Activated CD4-positive, alpha-beta T cell treated with anti-CD3 and anti-CD28 coated beads, Interleukin-2, amount 50 U/mL, for 16 hours (primary cell): ENCODE results near the gene COL28A1.

Source experiments
- DNase-seq: peaks from one replicate; pipeline ENCODE4 v3.0.0-alpha.2; 2020

The COL28A1 gene

DNA sequence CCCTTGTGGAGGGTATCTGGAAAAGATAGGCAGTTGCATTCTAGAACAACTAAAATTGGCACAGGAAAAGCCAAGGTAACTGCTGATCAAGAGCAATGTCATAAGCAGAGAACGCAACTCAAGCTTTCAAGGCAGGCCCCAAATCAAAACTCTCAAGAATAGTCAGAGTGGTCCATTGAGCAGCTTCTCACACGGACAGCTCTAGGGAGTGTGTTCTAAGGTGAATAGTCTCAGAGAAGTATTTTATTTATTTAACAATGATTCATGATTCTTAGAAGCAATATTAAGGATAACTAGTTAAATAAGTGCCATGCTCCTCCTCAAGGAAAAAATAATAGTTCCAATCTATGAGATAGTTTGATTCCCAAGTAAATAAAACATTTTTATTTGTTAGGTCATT lies 83.0 kb downstream of the COL28A1 start:
- DNase-seq = no peak

- no peak for DNase-seq
Observed at GRCh38 chr7:7452119-7452518, 83.6 kb downstream of the COL28A1 start.

DNA sequence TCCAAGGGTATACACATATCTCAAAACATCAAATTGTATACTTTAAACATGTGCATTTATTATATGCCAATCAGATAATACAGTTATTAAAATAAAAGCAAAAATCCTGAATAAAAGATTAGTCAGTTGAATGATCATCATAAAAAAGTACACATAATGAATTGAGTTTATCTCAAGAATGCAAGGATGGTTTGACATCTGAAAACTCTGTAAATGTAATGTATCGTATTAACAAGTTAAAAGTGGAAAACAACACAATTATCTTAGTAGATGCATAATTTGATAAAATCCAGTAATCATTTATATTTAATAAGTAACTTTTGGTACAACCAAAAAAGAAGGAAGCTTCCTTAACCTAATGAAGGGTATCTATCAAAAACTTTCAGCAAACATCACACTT lies 86.6 kb downstream of the COL28A1 start:
- DNase-seq = no peak

DNA sequence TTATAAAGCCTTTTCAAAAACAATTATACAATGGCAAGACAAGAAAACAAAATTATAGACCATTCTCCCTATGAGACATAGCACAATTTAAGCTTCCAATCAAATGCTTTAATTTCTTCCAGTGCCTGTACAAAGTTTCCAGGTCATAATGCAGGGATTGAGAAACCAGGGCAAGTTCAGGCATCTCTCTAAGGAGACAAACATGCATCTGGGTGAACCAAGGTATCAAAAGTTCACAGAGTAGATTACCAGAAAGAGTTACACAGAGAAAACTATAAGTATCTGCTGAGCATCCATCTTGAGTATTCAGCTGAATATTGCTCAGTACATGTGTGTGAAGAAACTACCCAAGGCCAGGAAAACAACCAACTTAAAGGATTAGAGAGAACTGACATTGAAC lies 89.1 kb downstream of the COL28A1 start:
- DNase-seq = no peak

GRCh38 chr7:7443806-7444350 lies 91.8 kb downstream of the COL28A1 start:
- no peak for DNase-seq

- no peak for DNase-seq
Observed at GRCh38 chr7:7439564-7439963, 96.1 kb downstream of the COL28A1 start.

DNA sequence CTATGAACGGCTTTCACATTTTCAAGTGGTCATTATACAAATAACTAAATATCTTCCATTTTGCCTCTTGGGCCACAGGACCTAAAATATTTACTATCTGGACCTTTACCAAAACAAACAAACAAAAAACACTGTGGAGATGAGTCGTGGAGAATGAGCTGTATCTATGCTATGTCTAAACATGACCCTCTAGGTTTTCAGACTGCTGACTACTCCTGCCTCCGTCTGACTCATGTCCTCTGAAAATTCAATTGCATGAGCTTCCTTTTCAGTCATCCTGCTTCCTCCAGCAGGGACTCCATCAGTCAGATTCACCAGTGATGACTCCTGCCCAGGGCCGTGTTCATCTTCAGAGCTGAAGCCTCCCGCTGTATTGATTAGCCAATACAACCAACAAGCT lies 96.8 kb downstream of the COL28A1 start:
- peak; percentile 1 for DNase-seq

GRCh38 chr7:7435978-7436377 lies 99.7 kb downstream of the COL28A1 start:
- no peak for DNase-seq

- no peak for DNase-seq
Observed at GRCh38 chr7:7434329-7434728, 101.3 kb downstream of the COL28A1 start.

- no peak for DNase-seq
Observed at GRCh38 chr7:7433811-7434210, 101.9 kb downstream of the COL28A1 start.

DNA sequence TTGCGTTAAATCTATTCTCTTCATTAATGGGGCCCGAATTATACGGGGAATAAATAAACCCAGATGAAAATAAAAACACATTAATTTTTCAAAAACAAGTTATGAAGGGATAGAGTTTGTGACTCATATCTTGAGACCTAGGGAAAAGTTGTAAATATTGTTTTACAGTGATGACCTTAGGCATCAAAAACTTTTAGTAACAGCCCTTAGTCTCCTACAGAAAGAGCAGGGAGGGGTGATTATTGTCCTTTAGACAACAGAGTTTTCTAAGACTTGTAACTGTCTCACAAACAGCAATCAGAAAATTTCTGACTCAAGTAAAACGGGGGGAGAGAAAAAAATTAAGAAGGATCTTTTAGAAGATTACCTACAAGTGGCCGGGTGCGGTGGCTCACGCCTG lies 102.7 kb downstream of the COL28A1 start:
- DNase-seq = no peak

DNA sequence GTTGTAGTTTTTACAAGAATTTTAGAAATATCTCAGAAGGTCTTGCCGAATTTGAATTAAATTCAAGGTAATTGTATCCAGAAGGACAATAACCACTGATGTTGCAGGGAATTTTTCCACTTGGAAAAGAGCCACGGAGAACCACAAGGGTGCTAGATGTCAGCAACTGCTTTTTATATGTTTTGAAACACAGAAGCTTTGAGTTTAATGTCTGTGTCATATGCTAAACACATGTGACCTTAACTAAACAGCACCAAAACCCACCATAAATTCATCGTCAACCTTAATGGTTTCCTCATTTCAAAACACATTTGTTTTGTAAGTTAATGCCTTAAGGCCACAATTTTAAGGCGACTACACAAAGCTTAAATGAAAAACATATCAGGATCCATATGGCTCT lies 106.9 kb downstream of the COL28A1 start:
- DNase-seq = no peak

DNA sequence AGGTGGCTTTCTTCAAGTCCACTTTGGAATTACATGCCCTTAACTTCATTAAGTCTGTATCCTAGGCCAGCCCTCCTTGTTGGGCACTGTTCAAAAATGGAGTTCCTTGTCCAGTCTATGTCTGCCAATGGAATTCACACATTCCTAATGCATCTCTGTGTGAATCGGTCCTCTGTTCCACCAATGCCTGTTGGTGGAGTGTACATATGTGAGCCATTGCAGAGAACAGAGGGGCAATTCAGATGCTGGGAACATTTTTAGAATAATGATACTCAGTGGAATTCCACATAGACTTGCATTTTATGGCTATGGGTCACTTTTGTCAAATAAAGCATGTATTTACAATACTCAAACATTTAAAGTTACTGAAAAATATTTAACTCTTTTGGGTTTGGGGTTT lies 108.3 kb downstream of the COL28A1 start:
- no peak for DNase-seq

GRCh38 chr7:7426676-7427075 lies 109.0 kb downstream of the COL28A1 start:
- no peak for DNase-seq

GRCh38 chr7:7425321-7425720 lies 110.4 kb downstream of the COL28A1 start:
- DNase-seq = no peak

- DNase-seq = peak; percentile 56
Observed at GRCh38 chr7:7424151-7424873, 111.4 kb downstream of the COL28A1 start.

- DNase-seq = no peak
Observed at GRCh38 chr7:7422641-7423040, 113.0 kb downstream of the COL28A1 start.

DNA sequence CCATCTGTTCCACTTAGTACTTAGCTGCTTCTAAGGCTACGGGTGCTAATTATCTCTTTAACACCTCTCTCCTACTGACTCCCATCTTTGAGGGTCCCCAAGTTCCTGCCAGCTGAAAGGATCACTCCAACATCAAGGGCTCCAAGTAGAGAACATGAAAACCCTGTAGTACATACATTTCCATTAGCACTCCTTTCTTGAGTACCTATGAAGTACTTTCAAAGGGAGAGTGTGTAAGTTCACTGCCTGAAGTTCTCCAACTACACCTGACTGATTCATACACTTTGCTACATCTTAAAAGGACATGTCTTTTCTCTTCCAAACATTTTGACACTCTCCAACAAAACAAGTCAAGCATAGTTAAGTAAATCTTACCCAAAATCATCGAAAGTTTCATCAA lies 113.8 kb downstream of the COL28A1 start:
- no peak for DNase-seq

GRCh38 chr7:7418997-7419396 lies 116.7 kb downstream of the COL28A1 start:
- no peak for DNase-seq

GRCh38 chr7:7417851-7418250 lies 117.8 kb downstream of the COL28A1 start:
- DNase-seq = no peak

- no peak for DNase-seq
Observed at GRCh38 chr7:7417414-7417813, 118.3 kb downstream of the COL28A1 start.

DNA sequence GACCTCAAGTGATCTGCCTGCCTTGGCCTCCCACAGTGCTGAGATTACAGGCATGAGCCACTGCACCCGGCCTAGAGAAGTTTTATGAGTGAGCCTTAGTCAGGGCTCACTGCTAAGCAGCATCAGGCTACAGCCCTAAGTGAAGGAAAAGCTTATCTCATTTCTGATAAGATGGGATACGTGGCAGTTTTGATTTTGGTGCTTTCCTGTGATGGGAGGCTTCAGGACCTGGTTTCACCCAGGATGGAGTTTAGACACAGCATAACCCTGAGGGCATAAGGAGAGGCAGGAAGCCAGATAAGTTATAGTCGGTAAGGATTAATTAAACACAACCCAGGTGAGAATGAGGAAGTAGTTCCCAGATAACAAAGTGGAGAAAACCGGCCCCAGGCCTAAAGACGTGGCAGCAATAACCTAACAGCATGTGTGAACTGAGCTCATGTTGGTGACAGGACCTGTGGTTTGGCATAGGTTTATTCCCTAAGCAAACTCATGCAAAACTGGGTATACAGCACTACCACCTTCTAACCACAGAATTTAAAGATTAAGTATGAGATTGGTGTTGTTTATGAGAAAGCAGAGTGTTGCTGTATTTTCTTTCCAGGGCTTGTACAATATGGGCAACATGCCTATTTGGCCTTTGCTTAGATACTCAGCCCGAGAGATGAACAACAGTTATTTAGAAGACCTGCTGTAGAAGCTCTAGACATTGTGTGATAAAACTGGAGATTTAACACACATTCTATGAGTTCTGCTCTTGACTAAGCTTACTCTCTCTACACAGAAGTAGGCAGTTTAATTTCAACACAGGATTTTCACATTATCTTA lies 119.4 kb downstream of the COL28A1 start:
- DNase-seq = peak; percentile 29

DNA sequence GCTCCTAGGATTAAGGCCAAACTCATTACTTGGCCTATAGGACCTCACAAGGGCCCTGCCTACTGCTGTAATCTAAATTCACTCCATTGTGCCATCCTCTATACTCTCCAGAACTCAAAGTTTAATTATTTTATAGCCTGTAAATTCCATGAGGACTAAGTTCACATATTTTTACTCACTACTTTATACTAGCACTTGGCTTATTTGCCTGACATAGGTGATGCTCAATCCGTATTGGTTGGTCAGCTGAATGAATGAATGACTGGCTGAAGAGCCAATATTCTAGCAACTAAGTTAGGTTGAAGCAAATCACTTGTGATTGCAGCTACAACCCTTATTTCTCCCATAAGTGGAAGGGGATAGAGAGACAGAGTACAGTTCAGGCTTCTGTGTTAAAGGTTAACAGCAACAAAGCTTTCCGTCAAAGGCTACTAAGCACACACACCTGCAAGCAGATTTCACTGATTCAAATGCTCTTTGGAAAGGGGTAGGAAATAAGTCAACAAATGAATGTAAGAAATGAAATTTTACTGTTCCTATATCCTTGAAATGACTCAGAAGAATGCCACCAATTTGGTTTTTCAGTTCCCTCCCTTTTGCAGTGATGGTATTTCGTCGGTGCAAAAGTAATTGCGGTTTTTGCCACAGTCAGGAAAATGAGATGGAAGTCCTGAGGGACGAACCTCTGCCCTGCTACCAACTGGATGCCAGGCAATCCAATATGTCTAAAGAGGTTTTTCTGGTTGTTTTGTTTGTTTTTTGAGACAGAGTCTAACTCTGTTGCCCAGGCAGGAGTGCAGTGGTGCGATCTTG lies 120.7 kb downstream of the COL28A1 start:
- no peak for DNase-seq
